A549 (cell line): ENCODE data around the gene FUT7. TPM values are rescaled to one million over a fixed set of nuclear protein-coding genes. Genes with fewer than 3 reads are reported as not detected.

Experiments
- ATAC-seq, 2 experiments: fragments of 200-7000 bp in 1 of 2; fragments of >200 bp in 1 of 2; cut with Nextera tagmentation in 1 of 2; cut with Tn5 transposase in 1 of 2; 3 replicates each; pipeline versions ENCODE4 v1.8.0 to v1.9.1; 2018 to 2020; ENCODE audit warnings: mild to moderate bottlenecking in 1 of 2, moderate library complexity in 1 of 2
- CTCF ChIA-PET: fragments of 300-600 bp; sonication (Branson Sonifier 250); formaldehyde crosslinking; extraction: SDS; loops from one replicate; lab custom pipeline; 2021; ENCODE audit warnings: antibody characterized with exemption, inconsistent platforms; lab: Yijun Ruan, JAX
- POLR2A ChIA-PET: fragments of 350-600 bp; formaldehyde crosslinking; extraction: SDS; loops from one replicate; lab custom pipeline; 2021; ENCODE audit warnings: antibody characterized with exemption, inconsistent platforms; lab: Yijun Ruan, JAX
- DNase-seq, 2 experiments: peaks; one replicate each; pipeline versions ENCODE4 v3.0.0 to v3.0.0-alpha.2; 2011 to 2016; ENCODE audit warnings: low read depth in 1 of 2, low spot score in 1 of 2
- FAIRE-seq: peaks from 2 replicates; lab custom pipeline; 2011; peaks lifted over from hg19 to GRCh38; lab: Jason Lieb, UNC
- H3K27ac ChIP-seq, 2 experiments: fragments of >200 bp; sonication (Bioruptor Twin); formaldehyde crosslinking; 3 replicates each; pipeline ENCODE4 v1.5.1; 2016 to 2017
- H3K4me1 ChIP-seq: fragments of >200 bp; sonication (Bioruptor Twin); formaldehyde crosslinking; 3 replicates; pipeline ENCODE4 v1.6.1; 2016
- H3K4me2 ChIP-seq: fragments of >200 bp; sonication (Bioruptor Twin); formaldehyde crosslinking; 3 replicates; pipeline ENCODE4 v1.6.1; 2016
- H3K4me3 ChIP-seq: fragments of >200 bp; sonication (Bioruptor Twin); formaldehyde crosslinking; 3 replicates; pipeline ENCODE4 v1.5.1; 2016
- H3K9me3 ChIP-seq: fragments of >200 bp; sonication (Bioruptor Twin); formaldehyde crosslinking; 3 replicates; pipeline ENCODE4 v1.6.1; 2016
- BHLHE40 ChIP-seq: IDR thresholded peaks from 2 replicates; pipeline ENCODE4 v1.6.1; 2012; ENCODE audit warnings: low read depth, low read length, inconsistent platforms
- CBX2 ChIP-seq: fragments of 200-600 bp; sonication (generic); IDR thresholded peaks from 2 replicates; pipeline ENCODE4 v1.6.1; 2016; ENCODE audit warnings: low read depth, mild to moderate bottlenecking, borderline replicate concordance
- EP300 ChIP-seq, 2 experiments: fragments of >200 bp; sonication (Bioruptor Twin); formaldehyde crosslinking; IDR thresholded peaks; 2 replicates in 1 of 2; 3 replicates in 1 of 2; pipeline ENCODE4 v1.6.1; 2016 to 2017
- MYC ChIP-seq: IDR thresholded peaks from 2 replicates; pipeline ENCODE4 v1.6.1; 2012; ENCODE audit warnings: mild to moderate bottlenecking, inconsistent platforms, low read length, improper control_type of control experiment, borderline replicate concordance
- NFE2L2 ChIP-seq: fragments of 150-350 bp; conservative IDR thresholded peaks from 2 replicates; pipeline ENCODE4 v1.6.1; 2014; ENCODE audit warnings: low read length
- TP53 ChIP-seq: fragments of 250-450 bp; sonication (Bioruptor Pico); IDR thresholded peaks from 2 replicates; pipeline ENCODE4 v1.5.0; 2021; ENCODE audit warnings: mild to moderate bottlenecking, moderate library complexity
- WGBS: methylation state at CpG from one replicate; pipeline ENCODE4 v1.1.6; 2017; ENCODE audit errors: missing lambda C conversion rate; 5-methylcytosine and 5-hydroxymethylcytosine counted together
- polyA plus RNA-seq, 4 experiments: library from polyadenylated mRNA; depleted of rRNA in 3 of 4; stranded (reverse); fragments of >200 nt; fragmentation: RNase III in 1 of 4; extraction: RNeasy Plus Mini Kit Qiagen cat#74134 plus additional on column Dnase treatment in 1 of 4; gene quantifications; 2 replicates in 3 of 4; 3 replicates in 1 of 4; pipeline ENCODE4 v1.2.3, GENCODE V29; 2011 to 2017
- TF ChIP-seq, protein P1 (sequence below): fragments of >200 bp; sonication (Bioruptor Twin); formaldehyde crosslinking; IDR thresholded peaks from 2 replicates; pipeline ENCODE4 v1.6.1; 2016
- TF ChIP-seq, protein P2 (sequence below): fragments of 200-600 bp; sonication (generic); IDR thresholded peaks from 2 replicates; pipeline ENCODE4 v1.6.1; 2016; ENCODE audit warnings: antibody characterized with exemption, mild to moderate bottlenecking, moderate library complexity
- TF ChIP-seq, protein P3 (sequence below): fragments of >200 bp; sonication (Bioruptor Twin); formaldehyde crosslinking; IDR thresholded peaks from 3 replicates; pipeline ENCODE4 v1.6.1; 2016
- TF ChIP-seq, protein P4 (sequence below): IDR thresholded peaks from 2 replicates; pipeline ENCODE4 v1.6.1; 2012
- TF ChIP-seq, protein P5 (sequence below): IDR thresholded peaks from 2 replicates; pipeline ENCODE4 v1.6.1; 2012

The FUT7 gene
- polyA plus RNA-seq, 2 of the 4 experiments (the other 2 are of a cell fraction): not detected

DNA sequence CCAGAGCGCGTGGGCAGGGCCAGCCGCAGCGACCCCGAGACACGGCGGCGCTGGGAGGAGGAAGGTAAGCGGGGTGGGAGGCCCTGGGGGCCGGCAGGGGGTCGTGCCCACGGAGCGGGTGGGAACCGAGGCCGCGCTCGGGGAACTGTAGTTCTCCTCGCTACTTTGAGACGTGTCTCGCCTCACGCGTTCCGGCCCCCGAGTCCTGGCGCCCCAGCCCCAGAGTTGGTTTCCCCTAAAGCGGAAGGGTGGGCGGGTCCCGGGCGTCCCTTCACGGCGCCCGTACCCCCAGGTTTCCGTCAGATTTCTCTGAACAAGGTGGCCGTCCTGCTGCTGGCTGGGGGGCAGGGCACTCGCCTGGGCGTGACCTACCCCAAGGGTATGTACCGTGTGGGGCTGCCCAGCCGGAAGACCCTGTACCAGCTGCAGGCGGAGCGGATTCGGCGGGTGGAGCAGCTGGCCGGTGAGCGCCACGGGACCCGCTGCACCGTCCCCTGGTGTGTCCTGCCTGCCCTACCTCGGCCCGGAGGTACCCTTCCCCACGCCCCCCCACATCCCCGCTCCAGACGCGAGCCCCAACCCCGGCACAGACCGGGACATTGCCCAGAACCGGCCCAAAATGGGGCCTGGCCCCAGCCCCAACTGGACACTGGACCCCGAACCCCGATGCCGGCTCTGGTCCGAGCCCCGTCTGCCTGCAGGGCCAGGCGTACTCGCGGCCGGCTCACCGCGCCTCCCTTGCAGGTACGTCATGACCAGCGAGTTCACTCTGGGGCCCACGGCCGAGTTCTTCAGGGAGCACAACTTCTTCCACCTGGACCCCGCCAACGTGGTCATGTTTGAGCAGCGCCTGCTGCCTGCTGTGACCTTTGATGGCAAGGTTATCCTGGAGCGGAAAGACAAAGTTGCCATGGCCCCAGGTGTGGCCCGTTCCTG lies 46.1 kb upstream of the FUT7 start:
- CTCF ChIA-PET: interaction anchor here (2.1 to 24.0 kb wide), 4 partner anchors 9 to 32 kb away, joined by 7 to 321 read pairs (median 14); partner anchors contain the start of genes MAN1B1, NPDC1 and SAPCD2
- no peak for TF ChIP-seq MYC
- TF ChIP-seq, protein P1, sequence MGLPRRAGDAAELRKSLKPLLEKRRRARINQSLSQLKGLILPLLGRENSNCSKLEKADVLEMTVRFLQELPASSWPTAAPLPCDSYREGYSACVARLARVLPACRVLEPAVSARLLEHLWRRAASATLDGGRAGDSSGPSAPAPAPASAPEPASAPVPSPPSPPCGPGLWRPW: no peak
- TF ChIP-seq, protein P2, sequence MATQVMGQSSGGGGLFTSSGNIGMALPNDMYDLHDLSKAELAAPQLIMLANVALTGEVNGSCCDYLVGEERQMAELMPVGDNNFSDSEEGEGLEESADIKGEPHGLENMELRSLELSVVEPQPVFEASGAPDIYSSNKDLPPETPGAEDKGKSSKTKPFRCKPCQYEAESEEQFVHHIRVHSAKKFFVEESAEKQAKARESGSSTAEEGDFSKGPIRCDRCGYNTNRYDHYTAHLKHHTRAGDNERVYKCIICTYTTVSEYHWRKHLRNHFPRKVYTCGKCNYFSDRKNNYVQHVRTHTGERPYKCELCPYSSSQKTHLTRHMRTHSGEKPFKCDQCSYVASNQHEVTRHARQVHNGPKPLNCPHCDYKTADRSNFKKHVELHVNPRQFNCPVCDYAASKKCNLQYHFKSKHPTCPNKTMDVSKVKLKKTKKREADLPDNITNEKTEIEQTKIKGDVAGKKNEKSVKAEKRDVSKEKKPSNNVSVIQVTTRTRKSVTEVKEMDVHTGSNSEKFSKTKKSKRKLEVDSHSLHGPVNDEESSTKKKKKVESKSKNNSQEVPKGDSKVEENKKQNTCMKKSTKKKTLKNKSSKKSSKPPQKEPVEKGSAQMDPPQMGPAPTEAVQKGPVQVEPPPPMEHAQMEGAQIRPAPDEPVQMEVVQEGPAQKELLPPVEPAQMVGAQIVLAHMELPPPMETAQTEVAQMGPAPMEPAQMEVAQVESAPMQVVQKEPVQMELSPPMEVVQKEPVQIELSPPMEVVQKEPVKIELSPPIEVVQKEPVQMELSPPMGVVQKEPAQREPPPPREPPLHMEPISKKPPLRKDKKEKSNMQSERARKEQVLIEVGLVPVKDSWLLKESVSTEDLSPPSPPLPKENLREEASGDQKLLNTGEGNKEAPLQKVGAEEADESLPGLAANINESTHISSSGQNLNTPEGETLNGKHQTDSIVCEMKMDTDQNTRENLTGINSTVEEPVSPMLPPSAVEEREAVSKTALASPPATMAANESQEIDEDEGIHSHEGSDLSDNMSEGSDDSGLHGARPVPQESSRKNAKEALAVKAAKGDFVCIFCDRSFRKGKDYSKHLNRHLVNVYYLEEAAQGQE: no peak
- TF ChIP-seq TP53 (CRISPR knock-in tag): no peak
- TF ChIP-seq, protein P3, sequence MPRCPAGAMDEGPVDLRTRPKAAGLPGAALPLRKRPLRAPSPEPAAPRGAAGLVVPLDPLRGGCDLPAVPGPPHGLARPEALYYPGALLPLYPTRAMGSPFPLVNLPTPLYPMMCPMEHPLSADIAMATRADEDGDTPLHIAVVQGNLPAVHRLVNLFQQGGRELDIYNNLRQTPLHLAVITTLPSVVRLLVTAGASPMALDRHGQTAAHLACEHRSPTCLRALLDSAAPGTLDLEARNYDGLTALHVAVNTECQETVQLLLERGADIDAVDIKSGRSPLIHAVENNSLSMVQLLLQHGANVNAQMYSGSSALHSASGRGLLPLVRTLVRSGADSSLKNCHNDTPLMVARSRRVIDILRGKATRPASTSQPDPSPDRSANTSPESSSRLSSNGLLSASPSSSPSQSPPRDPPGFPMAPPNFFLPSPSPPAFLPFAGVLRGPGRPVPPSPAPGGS: 0 out of 3 replicates have a peak, but pooled peaks have one; percentile 11
- Histone ChIP-seq H3K27ac (peak overlapping the region; percentile 72 to 92), H3K9me3 (no peaks in the 10 kb centered on the region), H3K4me1 (peaks cover 16% of the 10 kb centered on the region), H3K4me3 (peak overlapping the region; percentile 66), H3K4me2 (peak overlapping the region; percentile 95)
- FAIRE-seq (no peak), DNase-seq (no peak), ATAC-seq (no peak)
- WGBS: 75% methylated on average over 41 of the region's 76 CpGs
- POLR2A ChIA-PET: no interaction called here

DNA sequence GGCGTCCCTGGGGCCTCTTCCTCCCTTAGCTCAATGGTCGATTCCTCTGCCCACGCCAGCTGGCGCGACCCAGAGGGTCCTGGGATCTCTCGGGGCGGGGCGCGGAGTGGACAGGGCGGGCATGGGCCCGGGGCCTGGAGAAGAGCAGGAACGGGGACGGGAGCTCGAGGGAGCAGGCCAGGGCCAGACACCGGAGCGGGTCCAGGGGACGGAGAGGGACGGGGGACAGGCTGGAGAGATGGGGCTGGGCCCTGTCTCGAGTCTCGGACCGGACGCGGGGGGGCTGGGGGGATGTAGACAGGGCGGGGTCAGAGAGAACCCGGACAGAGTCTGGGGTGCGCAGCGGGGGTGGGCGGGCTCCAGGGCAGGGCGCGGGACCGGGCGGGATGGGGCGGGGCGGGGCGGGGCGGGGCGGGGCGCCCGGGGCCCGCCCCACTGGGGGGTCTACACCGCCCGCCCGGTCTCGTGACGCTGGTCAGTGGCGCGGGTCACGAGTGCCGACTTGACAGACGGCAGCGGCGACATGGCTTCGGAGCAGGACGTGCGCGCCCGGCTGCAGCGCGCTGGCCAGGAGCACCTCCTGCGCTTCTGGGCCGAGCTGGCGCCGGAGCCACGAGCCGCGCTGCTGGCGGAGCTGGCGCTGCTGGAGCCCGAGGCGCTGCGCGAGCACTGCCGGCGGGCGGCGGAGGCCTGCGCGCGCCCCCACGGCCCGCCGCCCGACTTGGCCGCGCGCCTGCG lies 45.3 kb upstream of the FUT7 start, which contains the start of gene UAP1L1:
Gene UAP1L1 (plus strand): TSS at position 508 of the 738 bp plus-strand sequence. CDS start 16 bp downstream, at position 524.
- TF ChIP-seq, protein P4, sequence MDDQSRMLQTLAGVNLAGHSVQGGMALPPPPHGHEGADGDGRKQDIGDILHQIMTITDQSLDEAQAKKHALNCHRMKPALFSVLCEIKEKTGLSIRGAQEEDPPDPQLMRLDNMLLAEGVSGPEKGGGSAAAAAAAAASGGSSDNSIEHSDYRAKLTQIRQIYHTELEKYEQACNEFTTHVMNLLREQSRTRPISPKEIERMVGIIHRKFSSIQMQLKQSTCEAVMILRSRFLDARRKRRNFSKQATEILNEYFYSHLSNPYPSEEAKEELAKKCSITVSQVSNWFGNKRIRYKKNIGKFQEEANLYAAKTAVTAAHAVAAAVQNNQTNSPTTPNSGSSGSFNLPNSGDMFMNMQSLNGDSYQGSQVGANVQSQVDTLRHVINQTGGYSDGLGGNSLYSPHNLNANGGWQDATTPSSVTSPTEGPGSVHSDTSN: no peak
- TF ChIP-seq, protein P5, sequence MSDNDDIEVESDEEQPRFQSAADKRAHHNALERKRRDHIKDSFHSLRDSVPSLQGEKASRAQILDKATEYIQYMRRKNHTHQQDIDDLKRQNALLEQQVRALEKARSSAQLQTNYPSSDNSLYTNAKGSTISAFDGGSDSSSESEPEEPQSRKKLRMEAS: 0 out of 2 replicates have a peak, but pooled peaks have one; percentile 12
- TF ChIP-seq EP300 (IDR thresholded peaks at IDR 0.05) (no peak), CBX2 (no peak), NFE2L2 (no peak), BHLHE40 (0 out of 2 replicates have a peak, but pooled peaks have one; percentile 33)
- TF ChIP-seq, protein P3: 0 out of 3 replicates have a peak, but pooled peaks have one; percentile 21
- POLR2A ChIA-PET: interaction anchor here (1.1 kb wide), 1 partner anchor 9 kb away, joined by 4 read pairs; the partner anchor contains the start of gene MAN1B1
- DNase-seq: peak in 1 of 2 experiments; percentile 44
- FAIRE-seq: no peak
- H3K4me2 ChIP-seq: peak within 1 kb of the TSS; percentile 95
- peak; percentile 62 to 67 for ATAC-seq
- H3K9me3 ChIP-seq: no peaks in the 10 kb centered on the region
- H3K4me1 ChIP-seq: peaks cover 11% of the 10 kb centered on the region
- 27% methylated on average over 20 of the region's 87 CpGs for WGBS
- H3K4me3 ChIP-seq: peak within 1 kb of the TSS; percentile 66
- H3K27ac ChIP-seq: peak within 1 kb of the TSS; percentile 72 to 92
- CTCF ChIA-PET: interaction anchor here (1.2 to 24.0 kb wide), 7 partner anchors 9 to 159 kb away, joined by 3 to 321 read pairs (median 7); partner anchors contain the start of genes ABCA2, MAN1B1, NPDC1 and SAPCD2
